GM10847 (cell line): Measurements from ENCODE around the gene DHX16.
A peak's percentile ranks its signal among the peaks of the same experiment; 100 is the strongest.

ENCODE experiments used
- POLR2A ChIP-seq: IDR thresholded peaks from 2 replicates; pipeline ENCODE4 v1.6.1; 2011; ENCODE audit not compliant: insufficient read length; ENCODE audit errors: extremely low read depth

The DHX16 gene

GRCh38 chr6:30703821-30704220, 31.0 kb upstream of the DHX16 start:
- no peak for TF ChIP-seq POLR2A

GRCh38 chr6:30703011-30703410, 30.2 kb upstream of the DHX16 start:
- no peak for TF ChIP-seq POLR2A

GRCh38 chr6:30700340-30700739, 27.5 kb upstream of the DHX16 start:
- TF ChIP-seq POLR2A, result no peak

GRCh38 chr6:30696432-30696831, 23.6 kb upstream of the DHX16 start:
- no peak for TF ChIP-seq POLR2A

GRCh38 chr6:30691208-30691847, 18.5 kb upstream of the DHX16 start:
- no peak for TF ChIP-seq POLR2A

GRCh38 chr6:30690403-30691207, 17.8 kb upstream of the DHX16 start, which contains the start of gene NRM:
Gene NRM, minus strand, starts transcription at chr6:30690984. Its CDS starts 10 bp downstream, at chr6:30690974.
- peak; percentile 65 for TF ChIP-seq POLR2A

- no peak for TF ChIP-seq POLR2A
Measured at GRCh38 chr6:30689985-30690384, 17.2 kb upstream of the DHX16 start.

- TF ChIP-seq POLR2A, result no peak
Measured at GRCh38 chr6:30689022-30689865, 16.4 kb upstream of the DHX16 start.

GRCh38 chr6:30688569-30688968, 15.8 kb upstream of the DHX16 start:
- no peak for TF ChIP-seq POLR2A

GRCh38 chr6:30687659-30688431, 15.0 kb upstream of the DHX16 start:
- peak; percentile 31 for TF ChIP-seq POLR2A

- TF ChIP-seq POLR2A, result peak; percentile 5
Measured at GRCh38 chr6:30686908-30687658, 14.3 kb upstream of the DHX16 start.

GRCh38 chr6:30686009-30686907, 13.5 kb upstream of the DHX16 start, which contains the start of gene PPP1R18:
Gene PPP1R18, minus strand, starts transcription at chr6:30686645. Its CDS starts 627 bp downstream, at chr6:30686018.
- TF ChIP-seq POLR2A, result peak; percentile 31
